Vagina (tissue), 2 donors: ENCODE measurements around the gene FAM162A. TPM values are rescaled to one million over a fixed set of nuclear protein-coding genes. Genes with fewer than 3 reads are reported as not detected.
A peak's percentile ranks its signal among the peaks of the same experiment; 100 is the strongest.

Experiments used
- DNase-seq, 2 donors: peaks; one replicate each; pipeline ENCODE4 v3.0.0-alpha.2; 2017; ENCODE audit errors: extremely low spot score in 2 of 2
- H3K27ac ChIP-seq: fragments of 200-600 bp; sonication (generic); one replicate; pipeline ENCODE4 v1.5.1; 2019
- H3K27me3 ChIP-seq: fragments of 200-600 bp; sonication (generic); one replicate; pipeline ENCODE4 v1.5.1; 2019
- H3K36me3 ChIP-seq, 2 donors: fragments of 200-600 bp; sonication (generic); one replicate each; pipeline ENCODE4 v1.5.1; 2017 to 2019
- H3K4me1 ChIP-seq: fragments of 200-600 bp; sonication (generic); one replicate; pipeline ENCODE4 v1.5.1; 2019
- H3K4me3 ChIP-seq, 2 donors: fragments of 200-600 bp; sonication (generic); 1 replicate in 1 of 2; 2 replicates in 1 of 2; pipeline ENCODE4 v1.5.1; 2016 to 2019
- H3K9me3 ChIP-seq: fragments of 200-600 bp; sonication (generic); one replicate; pipeline ENCODE4 v1.5.1; 2019
- CTCF ChIP-seq, 3 experiments: fragments of 450-650 bp in 2 of 3; fragments of 200-600 bp in 1 of 3; sonication (generic) in 1 of 3; IDR thresholded peaks; one replicate each; pipeline ENCODE4 v1.5.1; 2017 to 2019; ENCODE audit warnings: antibody characterized with exemption in 3 of 3, mild to moderate bottlenecking in 2 of 3, moderate library complexity in 2 of 3
- POLR2A ChIP-seq, 2 donors: fragments of 450-650 bp; IDR thresholded peaks; one replicate each; pipeline ENCODE4 v1.6.1; 2017; ENCODE audit warnings: antibody characterized with exemption in 2 of 2, mild to moderate bottlenecking in 2 of 2, moderate library complexity in 2 of 2
- POLR2AphosphoS5 ChIP-seq, 2 donors: sonication (generic); formaldehyde crosslinking; IDR thresholded peaks; one replicate each; pipeline ENCODE4 v1.9.0; 2017; ENCODE audit warnings: antibody characterized with exemption in 2 of 2, mild to moderate bottlenecking in 2 of 2, low read depth in 1 of 2; ENCODE audit not compliant: insufficient read depth in 1 of 2
- intact Hi-C: fragments of 100-400 bp; cut with DNase I; formaldehyde crosslinking; loops from one replicate; pipeline ENCODE4 v1.15.1; 2023
- small RNA-seq: library from RNA; depleted of rRNA; stranded (forward); fragments of <200 nt; gene quantifications from one replicate; pipeline ENCODE3, GENCODE V24; 2016
- total RNA-seq: library from RNA; depleted of rRNA; stranded (reverse); fragments of >200 nt; gene quantifications from one replicate; pipeline ENCODE4 v1.2.3, GENCODE V29; 2016

FAM162A gene
- total RNA-seq, 1 donor from 2014 or later = 29.7 TPM

- H3K4me3 ChIP-seq = no peak overlapping the region
- no peaks in the 10 kb centered on the region for H3K27me3 ChIP-seq
- H3K36me3 ChIP-seq = peaks cover 0 to 52% of the 10 kb centered on the region in 2 donors
- H3K27ac ChIP-seq = no peak overlapping the region
- intact Hi-C loops = no loop called here
- H3K4me1 ChIP-seq = no peaks in the 10 kb centered on the region
- TF ChIP-seq CTCF (IDR thresholded peaks at IDR 0.05) = no peak
- no peaks in the 10 kb centered on the region for H3K9me3 ChIP-seq
- DNase-seq = no peak
These were observed 67.4 kb downstream of the FAM162A start for GRCh38 chr3:122451371-122451770.

- H3K4me3 ChIP-seq = no peak overlapping the region
- peaks cover 0 to 47% of the 10 kb centered on the region in 2 donors for H3K36me3 ChIP-seq
- no peak for DNase-seq
- H3K4me1 ChIP-seq = no peaks in the 10 kb centered on the region
- H3K27ac ChIP-seq = no peak overlapping the region
- H3K27me3 ChIP-seq = no peaks in the 10 kb centered on the region
- no peaks in the 10 kb centered on the region for H3K9me3 ChIP-seq
- intact Hi-C loops = no loop called here
- TF ChIP-seq POLR2A (IDR thresholded peaks at IDR 0.05) (no peak), CTCF (IDR thresholded peaks at IDR 0.05) (no peak), POLR2AphosphoS5 (IDR thresholded peaks at IDR 0.05; ENCODE audit: insufficient read depth in 1 of 2, low read depth in 1 of 2) (no peak)
These were observed 72.1 kb downstream of the FAM162A start for GRCh38 chr3:122456074-122456473.

GRCh38 chr3:122457706-122458105, 73.7 kb downstream of the FAM162A start:
- peaks cover 0 to 40% of the 10 kb centered on the region in 2 donors for H3K36me3 ChIP-seq
- H3K27ac ChIP-seq = no peak overlapping the region

GRCh38 chr3:122458992-122459391, 75.0 kb downstream of the FAM162A start:
- H3K27ac ChIP-seq = no peak overlapping the region
- DNase-seq = no peak
- TF ChIP-seq POLR2A (IDR thresholded peaks at IDR 0.05) (no peak), CTCF (IDR thresholded peaks at IDR 0.05) (peak in 1 of 3 experiments; percentile 15)

More at GRCh38 chr3:122457706-122458105, 73.7 kb downstream of the FAM162A start:
- H3K27me3 ChIP-seq = no peaks in the 10 kb centered on the region
- no peaks in the 10 kb centered on the region for H3K4me1 ChIP-seq
- intact Hi-C loops = no loop called here
- DNase-seq = no peak
- TF ChIP-seq POLR2A (IDR thresholded peaks at IDR 0.05) (no peak), CTCF (IDR thresholded peaks at IDR 0.05) (no peak), POLR2AphosphoS5 (IDR thresholded peaks at IDR 0.05; ENCODE audit: insufficient read depth in 1 of 2, low read depth in 1 of 2) (no peak)
- no peaks in the 10 kb centered on the region for H3K9me3 ChIP-seq
- H3K4me3 ChIP-seq = no peak overlapping the region

GRCh38 chr3:122461806-122462205, 77.8 kb downstream of the FAM162A start:
- H3K27ac ChIP-seq = no peak overlapping the region

More at GRCh38 chr3:122458992-122459391, 75.0 kb downstream of the FAM162A start:
- peaks cover 0 to 37% of the 10 kb centered on the region in 2 donors for H3K36me3 ChIP-seq
- intact Hi-C loops = no loop called here
- no peak overlapping the region for H3K4me3 ChIP-seq
- H3K4me1 ChIP-seq = no peaks in the 10 kb centered on the region
- no peaks in the 10 kb centered on the region for H3K27me3 ChIP-seq
- no peaks in the 10 kb centered on the region for H3K9me3 ChIP-seq

More at GRCh38 chr3:122461806-122462205, 77.8 kb downstream of the FAM162A start:
- no peaks in the 10 kb centered on the region for H3K4me1 ChIP-seq
- H3K9me3 ChIP-seq = no peaks in the 10 kb centered on the region
- TF ChIP-seq POLR2AphosphoS5 (IDR thresholded peaks at IDR 0.05; ENCODE audit: insufficient read depth in 1 of 2, low read depth in 1 of 2) (no peak), CTCF (IDR thresholded peaks at IDR 0.05) (no peak), POLR2A (IDR thresholded peaks at IDR 0.05) (no peak)
- no peaks in the 10 kb centered on the region for H3K27me3 ChIP-seq
- no peak overlapping the region for H3K4me3 ChIP-seq
- DNase-seq = no peak
- intact Hi-C loops = no loop called here
- H3K36me3 ChIP-seq = peaks cover 0 to 46% of the 10 kb centered on the region in 2 donors

Small RNAs within 50 kb of the gene (small RNA-seq; reads per million reads assigned to genes)
- not detected for gene AC083798.1

Other genes with a start within 250 kb of the FAM162A start
- not detected for gene CASR, start 200.5 kb upstream of the FAM162A start, total RNA-seq
- gene CSTA, start 58.9 kb upstream of the FAM162A start, total RNA-seq = 95.5 TPM
- gene MIX23, start 951 bp upstream of the FAM162A start, total RNA-seq = 14.2 TPM
- 1.5 TPM for gene WDR5B, start 31.9 kb downstream of the FAM162A start, total RNA-seq
- 54.0 TPM for gene KPNA1, start 130.8 kb downstream of the FAM162A start, total RNA-seq
- 19.4 TPM for gene PARP9, start 180.1 kb downstream of the FAM162A start, total RNA-seq
- 17.7 TPM for gene DTX3L, start 180.2 kb downstream of the FAM162A start, total RNA-seq
- gene PARP15, start 193.5 kb downstream of the FAM162A start, total RNA-seq = 5.9 TPM